Mucosa of gallbladder (tissue), 1 donor: ENCODE measurements around the gene ZDHHC18. TPM values are rescaled to one million over a fixed set of nuclear protein-coding genes. Genes with fewer than 3 reads are reported as not detected.

Experiments
- DNase-seq: peaks from one replicate; pipeline ENCODE4 v3.0.0-alpha.2; 2020; ENCODE audit warnings: low spot score
- total RNA-seq: library from RNA; stranded (reverse); gene quantifications from one replicate; pipeline ENCODE4 v1.2.1, GENCODE V29; 2021
- donor health status: DM: no; HTN: no; CAD: no.

ZDHHC18 gene
- total RNA-seq, 1 donor from 2014 or later, result 20.4 TPM

DNA sequence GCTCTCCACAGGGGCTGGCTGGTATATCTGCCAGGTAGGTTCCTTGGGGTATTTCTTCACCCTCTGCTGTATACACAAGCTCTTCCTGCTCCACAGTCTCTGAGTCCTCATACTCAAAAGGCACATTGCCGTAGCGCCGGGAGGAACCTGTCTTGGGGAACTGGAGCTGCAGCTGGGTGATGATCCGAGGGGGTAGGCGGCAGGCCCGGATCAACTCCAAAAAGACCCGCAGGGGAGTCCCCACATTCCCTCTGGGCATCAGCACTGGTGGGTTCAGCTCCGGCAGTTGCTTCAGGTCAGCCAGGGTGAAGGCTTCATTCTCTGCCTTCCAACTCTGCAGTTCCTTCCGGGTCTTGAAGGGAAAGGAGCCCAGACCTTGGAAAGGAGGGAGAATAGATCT is 70.9 kb downstream of the ZDHHC18 start:
- no peak for DNase-seq

DNA sequence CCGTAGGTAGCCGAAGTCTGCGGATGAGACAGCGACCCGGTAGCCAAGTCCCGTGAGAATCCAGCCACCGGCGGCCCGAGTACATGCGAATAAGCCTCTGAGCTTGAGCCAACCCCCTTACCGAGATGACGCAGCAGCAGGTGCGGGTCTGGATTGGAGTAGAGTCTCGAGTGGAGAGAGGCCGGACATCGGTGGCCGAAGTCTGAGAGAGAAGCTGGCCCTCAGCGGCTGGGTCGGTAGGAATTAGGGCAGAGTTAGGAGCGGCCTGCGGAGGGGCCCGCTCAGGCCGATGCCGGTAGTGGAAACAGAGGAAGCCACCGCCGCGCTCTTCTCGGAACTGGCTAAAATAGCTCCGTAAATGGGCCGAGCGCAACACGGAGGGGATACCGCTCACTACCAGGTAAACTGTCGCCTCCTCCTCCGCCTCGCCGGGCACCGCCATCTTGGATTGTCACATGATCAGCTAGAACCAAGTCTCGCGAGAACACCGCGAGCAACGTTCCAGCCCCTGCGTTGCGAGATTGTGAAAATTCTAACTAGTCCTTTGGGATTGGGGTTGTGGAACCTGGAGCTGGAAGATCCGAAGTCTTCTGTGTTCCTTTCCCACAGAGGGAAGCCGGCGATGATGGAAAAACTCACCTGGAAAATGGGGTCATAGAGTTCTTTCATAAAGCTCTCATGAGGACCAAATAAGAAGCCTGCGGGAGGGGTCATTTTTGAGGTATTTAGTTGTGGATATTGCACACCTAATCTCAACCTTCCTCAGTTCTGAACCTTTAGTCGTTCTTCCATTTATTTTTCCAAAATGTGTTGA is 73.7 kb downstream of the ZDHHC18 start, which contains the start of gene GPATCH3:
GPATCH3 (minus strand) TSS at position 467 of the 814 bp plus-strand sequence; CDS start at position 442, 25 bp downstream.
- DNase-seq, result peak; percentile 94

DNA sequence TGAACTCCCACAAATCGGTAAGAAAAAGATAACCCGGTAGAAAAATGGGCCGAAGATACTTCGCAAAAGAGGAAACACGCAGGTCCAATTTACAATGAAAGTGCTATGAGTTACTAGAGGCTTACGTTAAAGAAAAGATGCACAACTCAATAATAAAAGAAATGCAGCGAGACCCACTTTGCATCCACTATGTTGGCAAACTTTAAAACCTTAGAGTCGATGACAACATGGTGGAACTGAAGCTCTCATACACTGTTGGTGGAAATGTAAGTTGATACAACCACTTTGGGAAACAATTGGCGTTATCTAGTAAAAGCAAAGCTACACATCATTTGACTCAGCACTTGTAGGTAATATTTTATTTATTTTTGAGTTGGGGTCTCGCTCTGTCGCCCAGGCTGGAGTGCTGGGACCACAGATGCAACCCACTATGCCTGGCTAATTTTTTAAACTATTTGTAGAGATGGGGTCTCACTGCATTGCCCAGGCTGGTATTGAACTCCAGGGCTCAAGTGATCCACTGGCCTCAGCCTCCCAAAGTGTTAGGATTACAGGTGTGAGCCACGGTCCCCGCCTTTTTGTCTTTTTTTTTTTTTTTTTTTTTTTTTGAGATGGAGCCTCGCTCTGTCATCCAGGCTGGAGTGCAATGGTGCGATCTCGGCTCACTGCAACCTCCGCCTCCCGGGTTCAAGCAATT is 74.5 kb downstream of the ZDHHC18 start:
- no peak for DNase-seq

Other genes with a start within 250 kb of the ZDHHC18 start
- 83.6 TPM for gene ARID1A, start 130.7 kb upstream of the ZDHHC18 start, total RNA-seq
- 19.3 TPM for gene PIGV, start 38.7 kb upstream of the ZDHHC18 start, total RNA-seq
- 37.1 TPM for gene SFN, start 36.5 kb downstream of the ZDHHC18 start, total RNA-seq
- gene GPN2, start 63.6 kb downstream of the ZDHHC18 start, total RNA-seq, result 31.5 TPM
- gene GPATCH3, start 73.8 kb downstream of the ZDHHC18 start, total RNA-seq, result 13.7 TPM
- gene NR0B2, start 87.3 kb downstream of the ZDHHC18 start, total RNA-seq, result 98.9 TPM
- gene NUDC, start 95.1 kb downstream of the ZDHHC18 start, total RNA-seq, result 70.8 TPM
- gene KDF1, start 133.8 kb downstream of the ZDHHC18 start, total RNA-seq, result 20.8 TPM
- gene TRNP1, start 167.0 kb downstream of the ZDHHC18 start, total RNA-seq, result 296 TPM
- 9.3 TPM for gene TENT5B, start 186.2 kb downstream of the ZDHHC18 start, total RNA-seq